ENCODE results near the gene KCNE4. TPM values are rescaled to one million over a fixed set of nuclear protein-coding genes. Genes with fewer than 3 reads are reported as not detected.

KCNE4 gene
- total and polyA plus RNA-seq, 9 of the 15 experiments (the other 6 are each of a cell fraction or from before 2014, with no cell fraction given) = not detected

- TF ChIP-seq ARID1B (IDR thresholded peaks at IDR 0.05) (no peak), ELK1 (CRISPR knock-in tag; IDR thresholded peaks at IDR 0.05) (no peak), HCFC1 (IDR thresholded peaks at IDR 0.05; ENCODE audit: low read depth, low read length) (no peak), XRCC5 (IDR thresholded peaks at IDR 0.05; ENCODE audit: low read depth, low read length) (no peak), ZNF707 (CRISPR knock-in tag; conservative IDR thresholded peaks at IDR 0.05) (no peak), SUPT5H (IDR thresholded peaks at IDR 0.05) (no peak), TAF1 (IDR thresholded peaks at IDR 0.05; ENCODE audit: control insufficient read depth, extremely low read depth, insufficient read depth, low read length, severe bottlenecking) (no peak), STAG1 (CRISPR knock-in tag; IDR thresholded peaks at IDR 0.05; ENCODE audit: borderline replicate concordance) (no peak), JUN (IDR thresholded peaks at IDR 0.05; ENCODE audit: borderline replicate concordance, low read depth, low read length) (no peak), JUN (CRISPR knock-in tag; IDR thresholded peaks at IDR 0.05; ENCODE audit: borderline replicate concordance) (no peak), MTA2 (IDR thresholded peaks at IDR 0.05; ENCODE audit: low read depth) (no peak)
- ChIA-PET CTCF (ENCODE audit: low intra/inter-chr PET ratio) (no interaction called here), POLR2A (interaction anchor here (1.0 kb wide), 2 partner anchors 12 to 14 kb away, joined by 3 to 4 read pairs; no protein-coding TSS in a partner anchor)
- no TSS peak for BruUV-seq (replicated peaks)
- no peak for ATAC-seq
- no peaks in the 10 kb centered on the region; a peak in 2 of 5 replicates for H3K27me3 ChIP-seq (ENCODE audit: control insufficient read depth in 2 of 2, insufficient read depth in 2 of 2, low read length in 2 of 2)
- H3K4me3 ChIP-seq = no peak overlapping the region
- FAIRE-seq = no peak
- intact Hi-C loops (cut with micrococcal nuclease) = loop anchor here (5.0 kb wide), 1 partner anchor 408 kb away; no protein-coding TSS in a partner anchor
- no peaks in the 10 kb centered on the region for H3K9me3 ChIP-seq (replicated peaks; ENCODE audit: control insufficient read depth, insufficient read depth, low read depth, low read length)
- H3K4me1 ChIP-seq (replicated peaks in 1 of 2; ENCODE audit: control insufficient read depth in 2 of 2, insufficient read depth in 2 of 2, low read length in 2 of 2) = peaks cover 0 to 6% of the 10 kb centered on the region in 2 experiments; a peak in 3 of 5 replicates
- H4K20me1 ChIP-seq (replicated peaks; ENCODE audit: control insufficient read depth, insufficient read depth, low read length) = no peaks in the 10 kb centered on the region
- no peaks in the 10 kb centered on the region for H3K36me3 ChIP-seq (ENCODE audit: control insufficient read depth, insufficient read depth, low read length)
- H3K27ac ChIP-seq (ENCODE audit: extremely low read depth, low read depth, low read length) = no peak overlapping the region
- in situ Hi-C loops (cut with MboI) = loop anchor here (5.0 kb wide), 1 partner anchor 123 kb away; no protein-coding TSS in a partner anchor
- no peaks in the 10 kb centered on the region for H3K9me1 ChIP-seq (ENCODE audit: control insufficient read depth, insufficient read depth, low read length)
- H3K9ac ChIP-seq (ENCODE audit: insufficient read depth in 1 of 2, low read depth in 2 of 2, low read length in 2 of 2) = no peak overlapping the region
- H3K4me2 ChIP-seq (ENCODE audit: insufficient read depth, low read length) = no peak overlapping the region
- 22% methylated on average over 4 of the region's 4 CpGs for WGBS (ENCODE audit: insufficient coverage, low coverage, missing lambda C conversion rate)
- no peaks in the 10 kb centered on the region for H3K79me2 ChIP-seq (ENCODE audit: control insufficient read depth, insufficient read depth, low read length)
- no peak overlapping the region for H2AFZ ChIP-seq (ENCODE audit: low read depth, low read length)
- no peak for DNase-seq (ENCODE audit: extremely low read depth in 1 of 4, low spot score in 3 of 4)
Observed at GRCh38 chr2:223100061-223100511, 48.1 kb downstream of the KCNE4 start.
